ENCODE data around the gene EVPLL. TPM values are rescaled to one million over a fixed set of nuclear protein-coding genes. Genes with fewer than 3 reads are reported as not detected.
A peak's percentile ranks its signal among the peaks of the same experiment; 100 is the strongest.
"Not testable (repeated sequence)": the region's sequence is repeated elsewhere in the genome, so short reads cannot be mapped to it uniquely, and the experiment has no call there.

Gene EVPLL
- total RNA-seq: not detected

DNA sequence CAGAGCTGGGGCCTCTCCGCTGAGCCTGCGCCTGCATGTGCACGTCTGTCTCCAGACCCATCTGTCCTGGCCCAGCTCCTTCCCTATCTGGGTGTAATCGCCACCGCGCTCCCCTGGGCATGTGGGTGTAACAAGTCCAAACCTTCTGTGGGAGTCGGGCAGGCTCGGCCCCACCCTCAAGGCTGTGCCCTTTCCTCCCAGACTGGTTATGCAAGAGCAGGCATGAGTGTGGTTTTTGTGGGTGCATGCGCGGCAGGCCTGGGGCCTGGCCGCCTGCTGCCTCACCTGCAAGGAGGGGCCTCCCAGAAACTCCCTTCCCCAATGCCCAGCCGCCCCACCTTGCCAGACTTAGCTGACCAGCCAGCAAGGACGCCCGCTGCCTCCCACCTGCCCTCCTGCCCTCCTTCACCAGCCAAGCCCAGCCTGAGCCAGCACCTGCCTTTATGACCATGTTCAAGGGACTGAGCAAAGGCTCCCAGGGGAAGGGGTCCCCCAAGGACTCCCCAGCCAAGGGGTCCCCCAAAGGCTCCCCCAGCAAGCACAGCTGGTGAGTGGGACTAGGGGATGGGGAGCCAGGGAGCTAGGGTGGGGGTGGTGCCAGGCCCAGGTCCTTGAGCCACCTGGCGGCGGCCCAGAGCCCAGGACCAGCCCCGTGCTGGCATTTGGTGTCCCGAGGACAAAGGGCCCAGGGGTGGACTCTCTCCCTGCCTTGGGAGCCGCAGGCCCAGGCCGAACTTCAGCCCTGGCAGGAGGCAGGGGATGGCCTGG, at the start of gene EVPLL:
Gene EVPLL, plus strand, starts transcription at position 342 of the 768 bp plus-strand sequence. CDS start 3,160 bp downstream, outside the sequence.
- FAIRE-seq: no peak
- DNase-seq (ENCODE audit: low spot score in 2 of 2): no peak

DNA sequence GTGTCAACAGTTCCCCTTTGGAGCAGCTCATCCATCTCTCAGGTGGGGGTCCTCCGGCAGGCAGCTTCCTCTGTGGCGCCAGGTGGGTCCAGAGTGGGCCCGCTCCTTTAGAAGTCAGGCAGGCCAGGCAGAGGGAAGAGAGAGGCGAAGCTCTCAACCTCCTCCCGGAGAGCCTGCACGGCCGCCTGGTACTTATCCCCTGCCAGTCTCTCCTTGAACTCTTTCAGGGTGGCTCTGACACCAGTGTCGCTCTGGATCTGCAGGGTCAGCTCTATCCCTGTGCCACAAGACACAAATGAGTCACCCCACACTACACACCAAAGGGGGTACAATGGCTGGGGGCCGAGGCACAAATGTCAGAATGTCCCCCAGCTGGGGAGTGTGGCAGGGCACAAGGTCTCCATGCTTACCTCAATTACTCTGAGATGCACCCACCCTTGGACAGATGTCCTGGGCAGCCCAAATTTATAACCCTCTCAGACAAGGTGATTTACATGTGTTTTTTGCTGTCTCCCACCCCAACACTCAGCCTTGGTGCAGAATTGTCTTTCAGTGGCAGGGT, 48.9 kb upstream of the EVPLL start:
- DNase-seq (ENCODE audit: low spot score in 2 of 2): no peak
- no peak for FAIRE-seq

DNA sequence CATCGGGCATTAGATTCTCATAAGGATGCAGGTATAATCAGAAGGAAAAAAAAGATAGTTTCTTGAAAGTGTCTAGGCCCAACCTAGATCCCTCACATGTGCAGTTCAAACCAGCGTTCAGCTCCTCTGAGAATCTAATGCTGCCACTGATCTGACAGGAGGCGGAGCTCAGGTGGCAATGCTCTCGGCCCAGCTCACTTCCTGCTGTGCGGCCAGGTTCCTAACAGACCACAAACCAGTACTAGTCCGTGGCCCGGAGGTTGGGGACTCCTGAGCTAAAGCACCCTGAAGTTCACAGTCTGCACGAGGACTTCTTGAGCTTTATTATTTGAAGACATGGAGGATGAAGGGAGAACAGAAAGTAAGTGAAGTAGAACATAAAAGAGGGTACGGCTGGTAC, 45.7 kb upstream of the EVPLL start:
- FAIRE-seq (no peak), DNase-seq (ENCODE audit: low spot score in 2 of 2) (no peak)

DNA sequence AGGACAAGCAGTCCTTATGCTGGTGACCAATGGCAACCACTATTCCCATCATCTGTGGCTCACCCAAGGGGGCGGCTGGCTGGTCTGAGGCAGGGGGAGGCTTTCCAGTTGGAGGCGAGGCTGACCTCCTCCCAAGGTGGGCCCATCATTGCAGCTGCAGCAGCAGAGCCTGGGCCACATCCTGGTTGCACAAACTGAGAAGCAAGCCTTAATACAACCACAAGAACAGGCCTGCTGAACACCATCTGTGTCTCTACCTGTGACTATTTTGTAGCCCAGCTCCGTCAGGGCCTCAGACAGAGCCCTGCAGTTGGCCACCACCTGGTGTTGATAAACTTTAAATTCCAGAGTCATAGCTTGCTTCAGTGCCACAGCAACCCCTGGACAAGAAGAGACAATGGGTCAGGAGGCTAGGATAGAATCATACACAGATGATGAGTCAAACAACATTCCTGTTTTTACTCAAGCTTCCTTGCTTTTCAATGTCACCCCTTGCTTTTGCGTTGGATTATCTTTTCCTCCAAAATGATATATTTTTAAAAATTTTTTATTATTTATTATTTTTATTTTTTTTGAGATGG, 44.6 kb upstream of the EVPLL start:
- DNase-seq (ENCODE audit: low spot score in 2 of 2) (no peak), FAIRE-seq (no peak)

DNA sequence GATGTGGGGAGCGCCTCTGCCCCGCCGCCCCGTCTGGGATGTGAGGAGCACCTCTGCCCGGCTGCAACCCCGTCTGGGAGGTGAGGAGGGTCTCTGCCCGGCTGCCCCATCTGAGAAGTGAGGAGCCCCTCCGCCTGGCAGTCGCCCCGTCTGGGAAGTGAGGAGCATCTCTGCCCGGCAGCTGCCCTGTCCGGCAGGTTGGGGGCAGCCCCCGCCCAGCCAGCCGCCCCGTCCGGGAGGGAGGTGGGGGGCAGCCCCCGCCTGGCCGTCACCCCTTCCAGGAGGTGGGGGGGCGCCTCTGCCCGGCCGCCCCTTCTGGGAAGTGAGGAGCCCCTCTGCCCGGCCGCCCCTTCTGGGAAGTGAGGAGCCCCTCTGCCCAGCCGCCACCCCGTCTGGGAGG, 39.4 kb upstream of the EVPLL start:
- not testable (repeated sequence) for FAIRE-seq; DNase-seq (ENCODE audit: low spot score in 2 of 2)

DNA sequence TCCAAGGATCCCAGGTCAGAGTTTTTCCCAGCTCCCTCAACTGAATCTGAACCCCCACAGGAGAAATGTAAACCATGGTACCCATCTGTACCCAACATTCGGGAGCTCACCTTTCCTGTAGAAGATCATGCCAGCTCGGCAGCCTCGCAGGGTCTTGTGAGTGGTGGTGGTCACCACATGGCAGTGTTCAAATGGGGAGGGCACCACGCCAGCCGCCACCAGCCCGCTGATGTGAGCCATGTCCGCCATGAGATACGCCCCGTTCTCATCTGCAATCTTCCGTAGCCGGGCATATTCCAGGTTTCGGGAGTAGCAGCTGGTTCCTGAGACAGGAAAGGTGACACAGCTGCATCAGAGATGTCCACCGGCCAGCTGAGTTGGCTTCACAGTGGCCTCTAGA, 37.6 kb upstream of the EVPLL start:
- DNase-seq (ENCODE audit: low spot score in 2 of 2) (no peak), FAIRE-seq (no peak)

DNA sequence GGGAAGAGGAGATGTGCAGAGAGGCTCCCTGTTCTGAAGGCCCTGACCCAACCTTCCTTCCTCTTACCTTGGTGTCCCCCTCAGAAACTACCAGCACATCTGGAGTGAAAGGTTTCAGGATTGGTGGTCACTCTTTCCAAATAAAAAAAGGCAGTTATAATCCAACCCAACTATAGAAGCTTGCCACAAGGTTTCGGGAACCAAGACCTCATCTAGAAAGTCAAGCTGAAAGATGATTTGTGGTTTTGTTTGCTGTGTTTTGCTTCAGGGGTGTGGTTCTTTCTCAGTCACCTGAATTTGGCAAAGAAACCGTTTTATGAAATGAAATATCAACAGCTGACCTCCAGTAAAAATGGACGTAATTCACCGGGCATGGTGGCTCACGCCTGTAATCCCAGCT, 33.6 kb upstream of the EVPLL start:
- FAIRE-seq: no peak
- DNase-seq (ENCODE audit: low spot score in 2 of 2): no peak

DNA sequence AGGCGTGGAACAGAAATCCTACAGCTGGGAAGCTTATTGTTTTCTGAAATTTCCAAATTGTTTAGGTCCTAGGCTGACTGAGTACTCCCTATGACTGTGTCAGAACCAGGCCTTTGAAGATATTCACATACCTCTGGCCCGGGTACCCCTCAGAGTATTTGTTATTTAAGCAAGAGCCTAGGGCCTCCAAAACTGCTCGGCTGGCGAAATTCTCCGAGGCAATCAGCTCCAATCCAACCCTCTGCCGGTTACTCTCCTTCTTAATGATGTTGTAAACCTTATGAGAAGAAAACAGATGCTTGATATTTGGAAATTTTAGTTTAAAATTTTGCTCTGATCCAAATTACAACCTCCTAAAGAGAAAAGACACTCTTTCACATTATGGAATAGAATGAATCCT, 24.0 kb upstream of the EVPLL start:
- DNase-seq (ENCODE audit: low spot score in 2 of 2) (no peak), FAIRE-seq (no peak)

DNA sequence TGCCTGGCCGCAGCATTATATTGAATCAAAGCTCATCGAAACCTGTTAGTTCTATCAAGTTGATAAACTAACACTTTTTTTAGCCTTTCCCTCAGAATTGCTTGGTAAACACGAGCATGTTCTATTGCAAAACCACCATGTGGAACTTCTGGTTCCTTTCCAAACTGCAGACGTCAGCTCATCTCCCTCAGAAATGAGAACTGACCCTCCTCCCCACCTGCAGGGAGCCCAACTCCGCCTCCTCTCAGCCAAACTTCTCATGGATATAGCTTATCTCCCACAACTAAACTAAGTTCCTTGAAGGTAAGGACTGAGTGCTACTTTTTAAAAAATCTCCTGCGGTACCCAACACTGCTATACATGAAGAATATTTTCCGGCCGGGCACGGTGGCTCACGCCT, 21.0 kb upstream of the EVPLL start:
- no peak for DNase-seq (ENCODE audit: low spot score in 2 of 2)
- no peak for FAIRE-seq

DNA sequence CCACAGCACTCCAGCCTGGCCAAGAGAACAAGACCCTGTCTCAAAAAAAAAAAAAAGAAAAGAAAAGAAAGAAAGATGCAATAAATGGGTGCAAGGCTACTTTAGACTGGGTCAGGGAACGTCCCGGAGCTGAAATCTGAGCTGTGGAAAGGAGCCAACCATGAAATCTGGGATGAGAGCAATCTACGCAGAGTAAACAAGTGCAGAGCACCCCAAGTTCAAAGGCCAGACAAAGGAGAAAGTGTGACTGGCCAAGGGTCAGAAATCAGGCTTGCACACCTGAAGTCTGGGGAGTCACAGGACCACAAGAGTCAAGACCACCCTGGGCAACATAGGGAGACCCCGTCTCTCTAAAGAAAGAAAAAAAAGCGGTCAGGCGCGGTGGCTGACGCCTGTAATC, 17.1 kb upstream of the EVPLL start:
- FAIRE-seq (no peak), DNase-seq (ENCODE audit: low spot score in 2 of 2) (no peak)

DNA sequence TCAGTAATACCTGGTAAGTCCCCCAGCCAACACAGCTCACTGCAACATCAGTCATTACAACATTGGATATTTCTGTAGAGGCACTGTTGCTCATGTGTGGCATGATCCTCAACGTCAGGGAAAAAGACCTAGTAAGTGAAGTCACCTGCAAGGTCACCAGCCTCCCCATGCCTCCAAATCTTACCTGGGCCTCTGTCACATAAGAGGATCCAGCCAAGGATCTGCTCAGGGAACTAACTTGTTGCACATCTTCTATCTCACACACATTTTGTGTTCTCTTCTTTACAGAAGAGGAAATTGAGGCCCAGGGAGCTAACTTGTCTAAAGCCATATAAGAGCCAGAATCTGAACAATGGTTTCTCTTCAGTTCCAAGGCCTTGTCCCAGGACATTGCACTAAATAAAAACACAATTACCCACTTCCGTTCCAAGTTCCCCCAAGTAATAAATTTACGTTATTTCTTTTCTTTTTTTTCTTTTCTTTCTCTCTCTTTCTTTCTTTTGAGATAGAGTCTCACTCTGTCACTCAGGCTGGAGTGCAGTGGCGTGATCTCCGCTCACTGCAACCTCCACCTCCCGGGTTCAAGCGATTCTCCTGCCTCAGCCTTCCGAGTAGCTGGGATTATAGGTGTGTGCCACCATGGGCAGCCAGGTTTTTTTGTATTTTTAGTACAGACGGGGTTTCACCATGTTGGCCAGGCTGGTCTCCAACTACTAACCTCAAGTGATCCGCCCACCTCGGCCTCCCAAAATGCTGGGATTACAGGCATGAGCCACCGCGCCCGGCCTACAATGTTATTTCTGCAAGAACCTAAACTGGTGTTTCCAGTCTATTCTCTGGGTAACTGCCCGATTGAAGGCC, 15.5 kb upstream of the EVPLL start:
- DNase-seq (ENCODE audit: low spot score in 2 of 2): peak in 1 of 2 donors; percentile 36
- FAIRE-seq: no peak

DNA sequence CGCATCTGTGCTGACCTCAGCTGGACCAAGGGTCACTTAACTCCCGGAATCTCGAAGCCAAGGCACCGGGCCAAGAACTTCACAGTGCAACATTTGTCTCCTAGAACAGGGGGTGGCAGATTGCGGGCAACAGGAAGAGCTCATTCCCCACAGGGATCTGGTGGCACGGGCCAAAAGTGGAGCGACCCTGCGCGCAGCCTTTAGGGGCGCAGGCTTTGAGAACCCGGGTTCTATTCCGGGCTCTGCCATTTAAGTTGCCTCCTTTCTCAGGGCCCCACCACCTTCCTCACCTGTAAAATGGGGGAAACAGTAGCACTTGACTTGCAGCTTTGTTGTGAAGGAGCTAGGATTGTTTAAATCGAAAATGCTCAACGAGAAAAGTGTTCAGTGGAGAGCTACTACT, 14.9 kb upstream of the EVPLL start:
- FAIRE-seq (no peak), DNase-seq (ENCODE audit: low spot score in 2 of 2) (peak; percentile 64 to 78)

DNA sequence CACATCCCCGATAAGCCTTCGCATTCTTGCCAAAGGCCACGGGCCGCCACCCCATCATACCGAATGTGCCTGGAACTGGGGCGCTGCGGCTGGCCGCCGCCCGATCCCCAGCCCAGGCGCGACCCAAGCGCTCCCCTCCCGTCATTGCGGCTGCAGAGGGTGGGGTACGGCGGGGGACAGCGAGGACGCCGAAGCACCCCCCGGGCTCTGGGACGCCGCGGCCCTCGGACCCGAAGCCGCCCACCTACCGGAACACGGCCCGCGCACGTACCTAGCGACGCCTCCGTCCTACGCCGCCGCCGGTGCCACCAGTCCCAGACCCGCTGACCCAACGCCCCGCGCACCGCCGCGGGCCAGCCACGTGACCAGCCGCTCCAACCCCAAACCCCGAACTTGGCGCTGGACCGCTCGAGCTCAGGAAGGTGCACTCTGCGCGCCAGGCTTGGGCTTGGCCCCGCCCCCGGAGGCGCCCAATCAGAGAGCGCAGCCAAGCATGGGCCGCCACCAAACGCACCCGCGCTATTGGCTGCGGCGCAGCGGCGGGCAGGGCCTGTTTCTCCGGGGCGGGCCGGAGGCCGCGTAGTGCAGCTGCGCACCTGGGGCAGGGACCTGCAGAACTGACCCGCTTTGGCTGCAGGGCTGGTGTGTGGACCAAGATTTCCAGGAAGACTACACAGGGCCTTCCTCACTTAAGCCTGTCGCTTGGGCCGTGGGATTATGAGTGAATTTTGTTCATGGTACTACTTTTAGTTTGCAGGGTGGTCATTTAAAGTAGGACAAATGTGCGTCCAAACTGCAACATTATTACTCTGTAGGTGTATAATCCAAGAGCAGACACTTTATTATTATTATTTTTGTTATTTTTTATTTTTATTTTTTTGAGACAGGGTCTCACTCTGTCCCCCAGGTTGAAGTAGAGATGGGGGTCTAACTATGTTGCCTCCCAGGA, 14.2 kb upstream of the EVPLL start, which contains the start of gene SHMT1:
Gene SHMT1, minus strand, starts transcription at position 450 of the 949 bp plus-strand sequence. CDS start 7,569 bp downstream, outside the sequence.
- FAIRE-seq: no peak
- peak; percentile 91 to 94 for DNase-seq (ENCODE audit: low spot score in 2 of 2)

DNA sequence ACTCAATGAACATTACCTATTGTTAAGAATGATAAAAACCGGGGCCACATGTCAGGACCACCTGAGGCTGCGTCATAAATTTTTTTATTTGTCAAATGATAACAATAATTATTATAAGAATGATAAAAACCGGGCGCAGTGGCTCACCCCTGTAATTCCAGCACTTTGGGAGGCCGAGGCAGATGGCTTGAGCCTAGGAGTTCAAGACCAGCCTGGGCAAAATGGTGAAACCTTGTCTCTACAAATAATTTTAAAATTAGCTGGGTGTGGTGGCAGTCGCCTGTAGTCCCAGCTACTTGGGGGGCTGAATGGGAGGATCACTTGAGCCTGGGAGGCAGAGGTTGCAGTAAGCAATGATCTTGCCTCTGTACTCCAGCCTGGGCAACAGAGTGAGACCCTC, 13.4 kb upstream of the EVPLL start:
- no peak for DNase-seq (ENCODE audit: low spot score in 2 of 2)
- no peak for FAIRE-seq

DNA sequence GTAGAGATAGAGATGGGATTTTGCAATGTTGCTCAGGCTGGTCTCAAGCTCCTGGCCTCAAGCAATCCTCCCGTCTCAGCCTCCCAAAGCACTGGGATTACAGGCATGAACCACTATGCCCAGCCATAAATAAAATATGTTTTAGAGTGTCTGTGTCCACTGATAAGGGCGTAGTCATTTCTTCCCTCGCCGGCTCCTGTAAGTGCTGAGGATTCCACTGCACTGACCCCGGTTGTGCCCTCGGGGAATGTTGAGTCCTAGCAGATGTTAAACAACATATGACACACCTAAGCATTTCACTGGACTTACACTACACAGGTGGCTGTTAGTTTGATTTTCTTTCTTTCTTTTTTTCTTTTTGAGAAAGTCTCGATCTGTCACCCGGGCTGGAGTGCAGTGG, 8.6 kb upstream of the EVPLL start:
- no peak for FAIRE-seq
- no peak for DNase-seq (ENCODE audit: low spot score in 2 of 2)

DNA sequence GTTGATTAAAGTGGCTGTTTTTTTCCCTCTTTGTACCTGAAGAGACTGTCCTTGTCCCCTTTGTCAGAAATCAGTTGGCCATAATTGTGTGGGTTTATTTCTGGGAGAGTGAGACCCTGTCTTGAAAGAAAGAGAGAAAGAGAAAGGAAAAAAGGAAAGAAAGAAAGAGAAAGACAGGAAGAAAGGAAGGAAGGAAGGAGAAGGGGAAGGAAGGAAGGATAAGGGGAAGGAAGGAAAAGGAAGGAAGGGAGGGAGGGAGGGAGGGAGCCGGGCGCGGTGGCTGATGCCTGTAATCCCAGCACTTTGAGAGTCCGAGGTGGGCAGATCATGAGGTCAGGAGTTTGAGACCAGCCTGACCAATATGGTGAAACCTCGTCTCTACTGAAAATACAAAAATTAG, 6.8 kb upstream of the EVPLL start:
- no peak for FAIRE-seq
- no peak for DNase-seq (ENCODE audit: low spot score in 2 of 2)

DNA sequence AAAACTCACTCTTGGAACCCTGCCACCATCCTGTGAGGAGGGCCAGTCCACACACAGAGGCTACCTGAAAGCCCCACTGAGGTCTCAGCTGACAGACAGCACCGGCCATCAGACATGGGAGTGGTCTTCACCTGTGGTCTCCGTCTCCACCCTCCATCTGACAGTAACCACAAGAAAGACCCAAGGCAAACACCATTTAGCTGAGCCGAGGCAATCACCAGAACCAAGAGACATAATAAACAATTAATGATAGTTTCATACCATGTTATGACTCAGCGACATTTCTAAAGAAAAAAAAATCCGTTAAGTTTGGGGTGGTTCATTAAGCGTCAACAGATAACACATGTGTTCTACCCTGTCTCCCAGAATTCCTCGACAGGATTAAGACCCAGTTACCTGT, 6.1 kb upstream of the EVPLL start:
- DNase-seq (ENCODE audit: low spot score in 2 of 2) (no peak), FAIRE-seq (no peak)

DNA sequence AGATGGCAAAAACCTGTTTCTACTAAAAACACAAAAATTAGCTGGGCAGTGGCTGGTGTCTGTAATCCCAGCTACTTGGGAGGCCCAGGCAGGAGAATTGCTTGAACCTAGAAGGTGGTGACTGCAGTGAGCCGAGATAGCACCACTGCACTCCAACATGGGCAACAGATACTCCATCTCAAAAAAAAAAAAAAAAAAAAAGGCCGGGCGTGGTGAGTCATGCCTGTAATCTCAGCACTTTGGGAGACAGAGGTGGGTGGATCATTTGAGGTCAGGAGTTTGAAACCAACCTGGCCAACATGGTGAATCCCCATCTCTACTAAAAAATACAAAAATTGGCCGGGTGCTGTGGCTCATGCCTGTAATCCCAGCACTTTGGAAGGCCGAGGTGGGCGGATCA, 4.4 kb upstream of the EVPLL start:
- FAIRE-seq; DNase-seq (ENCODE audit: low spot score in 2 of 2): not testable (repeated sequence)

DNA sequence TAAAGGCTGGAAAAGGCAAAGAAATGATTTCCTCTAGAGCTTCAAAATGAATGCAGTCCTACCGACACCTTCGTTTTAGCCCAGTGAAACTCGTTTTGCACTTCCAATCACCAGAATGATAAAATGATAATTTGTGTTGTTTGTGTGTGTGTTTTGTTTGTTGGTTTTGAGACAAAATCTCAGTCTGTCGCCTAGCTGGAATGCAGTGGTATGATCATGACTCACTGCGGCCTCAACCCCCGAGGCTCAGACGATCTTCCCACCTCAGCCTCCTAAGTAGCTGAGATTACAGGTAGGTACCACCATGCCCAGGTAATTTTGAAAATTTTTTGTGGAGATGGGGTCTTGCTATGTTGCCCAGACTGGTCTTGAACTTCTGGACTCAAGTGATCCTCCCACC, 3.4 kb upstream of the EVPLL start:
- FAIRE-seq (no peak), DNase-seq (ENCODE audit: low spot score in 2 of 2) (no peak)

DNA sequence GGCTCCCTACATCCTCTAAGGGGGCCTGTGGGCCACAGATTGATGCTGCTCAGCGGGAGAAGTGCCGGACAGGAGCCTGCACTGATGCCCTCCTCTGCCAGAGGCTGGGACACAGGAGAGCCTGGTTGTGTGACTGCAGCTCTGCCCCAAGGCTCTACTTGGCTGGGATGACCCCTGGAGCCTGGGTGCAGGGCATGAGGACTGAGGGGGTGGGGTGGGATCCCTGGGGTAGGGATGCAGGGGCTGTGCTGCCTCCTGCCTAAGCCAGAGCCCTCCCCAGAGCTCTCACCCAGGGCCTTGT, 577 bp downstream of the EVPLL start:
- FAIRE-seq: no peak
- no peak for DNase-seq (ENCODE audit: low spot score in 2 of 2)
